H7 (cell line): ENCODE results near the gene OVCA2. TPM values are rescaled to one million over a fixed set of nuclear protein-coding genes. Genes with fewer than 3 reads are reported as not detected.
A peak's percentile ranks its signal among the peaks of the same experiment; 100 is the strongest.

ENCODE experiments used
- DNase-seq: peaks from one replicate; pipeline ENCODE4 v3.0.0; 2012
- H3K27me3 ChIP-seq: 2 replicates; pipeline ENCODE4 v1.6.0; 2011; ENCODE audit warnings: mild to moderate bottlenecking, low read length; ENCODE audit not compliant: control insufficient read depth, insufficient read depth
- H3K36me3 ChIP-seq: replicated peaks from 2 replicates; pipeline ENCODE4 v1.5.1; 2011; ENCODE audit warnings: low read length; ENCODE audit not compliant: control insufficient read depth, insufficient read depth
- H3K4me3 ChIP-seq: 2 replicates; pipeline ENCODE4 v1.5.1; 2011; ENCODE audit warnings: low read depth, mild to moderate bottlenecking, control low read depth, low read length, moderate library complexity; ENCODE audit not compliant: insufficient read depth
- total RNA-seq: library from RNA; depleted of rRNA; stranded (reverse); fragments of >200 nt; shearing (Covaris generic); gene quantifications from 2 replicates; pipeline ENCODE4 v1.2.3, GENCODE V29; 2014

OVCA2 gene
- total RNA-seq, 1 experiment from 2014 or later: 25.1 TPM

DNA sequence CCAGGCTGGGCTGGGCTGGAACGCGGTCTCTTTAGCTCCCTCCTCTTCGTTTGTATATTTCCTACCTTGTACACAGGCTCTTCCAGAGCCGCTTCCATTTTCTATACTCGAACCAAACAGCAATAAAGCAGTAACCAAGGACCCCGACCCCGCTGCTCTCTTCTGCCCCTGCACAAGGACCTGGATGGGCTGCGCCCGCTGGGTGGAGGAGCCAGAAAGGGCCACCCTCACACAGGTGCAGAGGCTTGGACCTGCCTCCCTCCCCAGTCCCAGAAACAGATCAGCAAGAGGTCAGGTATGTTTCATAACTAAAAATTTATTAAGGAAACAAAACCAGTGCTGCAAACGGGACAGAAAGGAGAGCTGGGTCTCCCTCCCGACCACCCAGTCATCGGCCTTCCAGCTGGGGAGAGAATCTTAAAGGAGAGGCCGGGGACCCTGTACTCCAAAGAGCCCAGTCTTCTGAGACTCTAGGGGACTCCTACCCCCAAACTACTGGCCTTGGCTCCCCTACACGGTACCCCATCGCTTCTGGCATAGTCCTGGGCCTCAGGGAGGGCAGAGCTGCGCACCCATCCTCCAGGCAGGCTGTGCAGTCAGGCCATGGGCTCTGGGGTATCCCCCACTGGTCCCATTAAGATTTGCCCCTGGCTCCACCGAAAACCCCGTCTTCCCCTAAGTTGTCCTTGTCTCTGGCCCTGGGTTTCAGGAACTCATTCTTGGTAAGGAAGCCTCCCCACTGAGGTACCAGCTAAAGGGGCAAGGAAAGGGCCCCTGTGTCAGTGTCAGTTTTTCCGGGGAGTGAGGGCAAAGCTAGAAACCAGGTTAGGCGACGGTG lies 17.9 kb downstream of the OVCA2 start:
- Histone ChIP-seq H3K36me3 (no peaks in the 10 kb centered on the region; the same call in none of the 2 replicates), H3K27me3 (peaks cover 43% of the 10 kb centered on the region), H3K4me3 (no peak overlapping the region)
- peak; percentile 54 for DNase-seq

- no peak overlapping the region for H3K4me3 ChIP-seq
- no peak for DNase-seq
- H3K36me3 ChIP-seq: peaks cover 1% of the 10 kb centered on the region
- H3K27me3 ChIP-seq: peaks cover 38% of the 10 kb centered on the region
Measured at GRCh38 chr17:2060385-2060658, 18.5 kb downstream of the OVCA2 start.

DNA sequence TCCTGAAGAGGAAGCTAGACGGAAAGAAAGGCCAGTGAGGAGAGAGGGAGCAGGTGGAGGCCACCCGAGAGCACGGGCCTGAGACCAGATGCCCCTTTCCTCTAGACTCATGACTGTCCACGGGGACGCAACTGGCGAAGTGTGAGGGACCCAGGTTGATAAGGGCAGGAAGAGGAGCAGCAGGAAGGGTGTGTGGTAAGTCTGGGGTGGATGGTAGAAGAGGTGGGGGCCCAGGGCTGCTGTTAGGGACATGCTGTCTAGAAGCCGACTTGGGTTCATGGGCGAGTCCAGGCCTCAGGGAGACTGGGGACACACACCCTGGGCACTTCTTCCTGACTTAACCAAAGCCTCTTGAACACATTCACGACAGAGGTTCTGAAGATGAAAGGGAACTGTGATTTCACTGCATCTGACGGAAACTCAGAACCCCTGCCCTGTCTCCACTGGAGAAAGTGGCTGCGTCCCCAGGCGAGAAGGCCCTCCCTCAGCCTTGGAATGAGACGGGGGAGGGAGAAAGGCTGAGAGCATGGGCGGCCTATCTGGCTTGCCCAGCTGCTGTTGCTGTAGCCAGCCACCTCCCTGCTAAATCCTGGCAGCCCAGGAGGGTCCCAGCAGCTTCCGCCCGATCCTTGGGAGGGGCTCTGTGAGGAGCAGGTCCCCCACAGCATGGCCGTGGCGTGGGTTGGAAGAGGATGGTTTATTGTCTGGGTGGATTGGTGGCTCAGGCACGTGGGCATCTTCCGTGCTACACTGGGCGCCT lies 19.0 kb downstream of the OVCA2 start:
- DNase-seq: no peak
- Histone ChIP-seq H3K4me3 (no peak overlapping the region), H3K36me3 (peaks cover 1% of the 10 kb centered on the region), H3K27me3 (peaks cover 34% of the 10 kb centered on the region)

DNA sequence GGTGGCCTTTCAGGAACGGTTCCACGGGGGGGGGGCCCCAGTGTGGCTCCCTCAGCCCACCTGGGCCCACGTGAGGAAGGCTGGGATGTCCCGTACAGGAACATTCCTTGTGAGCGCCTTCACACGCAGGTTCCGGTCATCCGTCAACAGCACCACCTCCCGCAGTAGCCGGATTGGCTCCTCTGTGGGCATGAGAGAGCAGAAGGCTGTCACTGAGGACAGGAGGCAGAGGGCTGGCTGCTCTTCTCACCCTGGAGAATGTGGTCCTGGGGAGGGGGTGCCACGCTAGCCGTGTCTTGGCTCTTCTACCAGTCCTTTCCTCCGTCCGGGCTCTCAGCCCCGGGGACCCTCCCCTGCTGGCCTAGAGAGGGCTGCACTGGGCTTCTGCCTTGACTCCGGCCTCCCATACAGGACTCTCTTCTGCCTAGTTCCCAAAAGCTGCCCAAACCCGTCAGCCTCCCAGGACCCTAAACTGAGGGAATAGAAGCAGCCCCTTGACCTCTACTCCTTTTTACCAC lies 19.7 kb downstream of the OVCA2 start:
- peaks cover 28% of the 10 kb centered on the region for H3K27me3 ChIP-seq
- H3K36me3 ChIP-seq: peaks cover 1% of the 10 kb centered on the region
- H3K4me3 ChIP-seq: no peak overlapping the region
- no peak for DNase-seq

DNA sequence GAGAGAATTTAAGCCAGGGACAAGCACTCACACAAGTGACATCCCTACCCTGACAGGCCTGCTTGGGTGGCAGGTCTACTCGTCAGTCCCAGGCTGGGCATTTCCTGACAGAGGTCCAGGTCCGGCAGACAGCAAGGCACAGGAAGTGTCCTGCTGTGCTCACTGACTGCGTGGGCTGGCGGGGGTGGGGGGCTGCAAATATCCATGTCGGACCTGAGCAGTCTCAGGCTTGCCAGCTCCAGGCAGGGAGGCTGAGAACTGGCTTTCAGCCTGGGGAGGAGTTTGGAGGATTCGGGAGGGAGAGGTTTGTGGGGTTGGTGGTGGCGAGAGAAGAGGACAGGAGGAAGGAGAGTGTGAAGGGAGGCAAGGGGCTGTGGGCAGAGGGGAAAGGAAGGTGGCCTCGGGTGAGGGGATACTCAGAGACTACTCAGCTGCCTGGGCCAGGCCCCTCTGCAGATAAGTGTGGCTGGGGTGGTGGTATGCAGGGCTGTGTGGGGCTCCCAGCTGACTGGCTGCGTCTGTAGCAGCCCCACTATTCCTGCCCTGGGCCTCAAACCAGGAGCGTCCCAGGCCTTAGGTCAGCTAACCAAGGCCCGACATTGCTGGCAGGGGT lies 20.9 kb downstream of the OVCA2 start:
- H3K4me3 ChIP-seq: no peak overlapping the region
- peak; percentile 66 for DNase-seq
- peaks cover 18% of the 10 kb centered on the region for H3K27me3 ChIP-seq
- H3K36me3 ChIP-seq: peaks cover 5% of the 10 kb centered on the region

DNA sequence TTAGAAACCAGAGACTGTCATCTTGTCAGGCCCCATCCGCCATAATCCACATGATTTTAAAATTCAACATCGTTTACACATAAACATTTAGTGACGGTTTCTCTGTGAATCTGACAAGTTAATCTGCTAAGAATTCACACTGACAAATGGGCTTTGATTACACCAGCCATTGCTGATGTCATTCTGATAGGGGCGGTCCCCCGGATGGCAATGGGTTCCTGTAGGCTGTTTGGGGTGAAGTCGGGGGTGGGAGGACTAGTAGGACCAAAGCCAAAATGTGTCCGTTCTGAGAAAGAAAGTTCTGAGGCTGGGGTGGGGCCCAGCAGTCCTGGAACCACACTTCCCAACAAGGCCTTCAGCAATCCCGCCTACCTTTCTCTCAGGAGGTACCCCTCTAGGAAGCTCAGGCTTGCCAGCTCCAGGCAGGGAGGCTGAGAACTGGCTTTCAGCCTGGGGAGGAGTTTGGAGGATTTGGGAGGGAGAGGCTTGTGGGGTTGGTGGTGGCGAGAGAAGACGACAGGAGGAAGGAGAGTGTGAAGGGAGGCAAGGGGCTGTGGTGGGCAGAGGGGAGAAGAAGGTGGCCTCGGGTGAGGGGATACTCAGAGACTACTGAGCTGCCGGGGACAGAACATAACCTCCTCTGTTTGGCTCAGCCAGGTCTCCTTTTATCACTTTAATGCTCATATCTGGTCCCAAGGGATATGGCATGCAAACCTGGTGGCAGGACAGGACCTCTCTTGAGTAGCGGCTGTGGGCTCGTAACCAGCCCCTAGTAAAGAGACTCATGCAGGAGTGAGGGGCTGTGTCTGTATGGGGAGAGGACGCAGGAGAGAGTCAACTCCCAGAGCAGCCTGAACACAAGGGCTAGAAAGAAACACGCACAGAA lies 21.7 kb downstream of the OVCA2 start:
- Histone ChIP-seq H3K36me3 (peaks cover 5% of the 10 kb centered on the region), H3K4me3 (no peak overlapping the region), H3K27me3 (peaks cover 9% of the 10 kb centered on the region)
- no peak for DNase-seq

DNA sequence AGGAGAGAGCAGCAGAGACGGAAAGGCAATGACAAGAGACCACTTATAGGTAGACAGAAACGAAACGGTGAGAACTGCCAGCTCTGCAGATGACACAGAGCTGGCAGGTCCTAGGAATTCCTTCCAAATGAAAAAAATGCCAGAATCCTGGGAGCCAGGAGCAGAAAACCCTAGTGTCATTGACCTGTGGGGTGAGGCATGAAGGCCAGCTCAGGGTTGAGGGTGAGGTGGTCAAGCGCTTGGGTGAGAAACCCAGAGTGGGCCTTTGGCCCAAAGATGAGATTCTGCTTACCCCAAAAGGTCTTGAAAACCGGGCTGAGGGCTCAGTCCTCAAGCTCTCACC lies 22.3 kb downstream of the OVCA2 start:
- Histone ChIP-seq H3K27me3 (peaks cover 8% of the 10 kb centered on the region), H3K36me3 (peaks cover 5% of the 10 kb centered on the region)

DNA sequence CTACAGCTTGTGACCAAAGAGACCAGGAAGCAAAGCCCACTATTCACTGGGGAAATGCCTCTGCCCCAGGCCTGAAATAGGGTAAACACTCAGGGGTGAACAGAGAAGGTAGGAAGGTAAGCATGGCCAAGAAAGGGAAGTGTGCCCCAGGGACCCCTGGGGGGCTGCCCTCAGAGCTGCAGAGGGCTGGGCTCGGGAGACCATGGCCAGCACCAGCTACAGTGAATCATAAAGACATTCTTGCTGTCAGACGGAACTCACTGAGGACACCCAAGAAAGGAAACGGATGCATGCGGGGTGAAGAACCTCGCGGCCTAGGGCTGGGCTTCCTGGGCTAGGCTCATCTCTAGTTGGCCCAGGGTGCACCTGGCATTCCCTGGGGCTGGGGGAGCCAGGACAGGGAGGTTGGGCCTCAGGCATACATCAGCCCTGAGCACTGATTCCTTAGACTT lies 22.7 kb downstream of the OVCA2 start:
- Histone ChIP-seq H3K27me3 (peaks cover 5% of the 10 kb centered on the region), H3K4me3 (no peak overlapping the region), H3K36me3 (peaks cover 5% of the 10 kb centered on the region)
- no peak for DNase-seq

More for the DNA sequence above, 22.3 kb downstream of the OVCA2 start:
- no peak overlapping the region for H3K4me3 ChIP-seq
- no peak for DNase-seq

- DNase-seq: peak; percentile 95
- H3K27me3 ChIP-seq: no peaks in the 10 kb centered on the region; the same call in none of the 2 replicates
- no peak overlapping the region for H3K4me3 ChIP-seq
- peaks cover 5% of the 10 kb centered on the region for H3K36me3 ChIP-seq
Measured at GRCh38 chr17:2064980-2065785, 23.4 kb downstream of the OVCA2 start.

DNA sequence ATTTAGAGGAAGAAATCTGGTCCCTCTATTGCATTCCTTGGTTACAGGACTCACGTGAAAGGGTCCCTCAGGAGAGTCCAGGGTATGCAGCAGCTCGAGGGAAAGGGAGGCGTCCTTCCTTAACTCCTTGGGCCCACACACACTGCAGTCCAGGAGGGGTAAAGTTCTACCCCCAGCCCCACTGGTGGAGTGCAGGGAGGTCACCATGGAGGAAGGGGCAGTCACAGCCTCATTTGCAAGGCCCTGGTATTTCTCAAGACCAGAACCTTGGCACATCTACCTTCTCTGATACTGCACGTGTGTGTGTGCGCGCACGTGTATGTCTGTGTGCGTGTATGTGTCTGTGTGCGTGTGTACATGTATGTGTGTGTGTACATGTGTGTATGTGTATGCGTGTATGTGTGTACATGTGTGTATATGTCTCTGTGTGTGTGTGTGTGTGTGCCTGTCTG lies 24.2 kb downstream of the OVCA2 start:
- DNase-seq: no peak
- Histone ChIP-seq H3K4me3 (no peak overlapping the region), H3K36me3 (peaks cover 5% of the 10 kb centered on the region), H3K27me3 (no peaks in the 10 kb centered on the region)

DNA sequence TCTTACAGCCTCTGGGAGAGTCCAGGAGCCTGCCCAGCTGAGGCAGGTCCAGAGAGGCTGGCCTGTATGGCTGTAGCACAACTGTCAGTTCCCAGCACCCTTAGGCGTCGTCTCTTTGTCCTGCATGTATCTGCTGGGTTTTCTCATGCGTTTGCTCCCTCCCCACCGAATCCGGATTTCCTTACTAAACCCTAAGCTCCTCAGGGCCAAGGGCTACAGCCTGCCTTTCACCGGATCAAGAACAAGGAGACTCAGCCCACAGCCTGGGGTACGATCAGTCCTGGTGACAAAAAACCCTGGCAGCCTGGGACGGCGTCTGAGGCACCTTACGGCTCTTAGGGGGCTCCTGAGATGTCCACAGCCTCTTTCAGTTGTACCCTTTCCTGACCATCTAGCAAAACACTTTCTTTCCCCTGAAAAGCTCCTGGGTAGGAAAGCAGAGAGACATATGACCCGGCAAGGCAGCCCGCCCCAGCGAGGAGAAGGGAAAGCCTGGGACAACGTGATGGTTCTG lies 25.3 kb downstream of the OVCA2 start:
- peaks cover 5% of the 10 kb centered on the region for H3K36me3 ChIP-seq
- H3K4me3 ChIP-seq: no peak overlapping the region
- no peaks in the 10 kb centered on the region for H3K27me3 ChIP-seq
- no peak for DNase-seq

DNA sequence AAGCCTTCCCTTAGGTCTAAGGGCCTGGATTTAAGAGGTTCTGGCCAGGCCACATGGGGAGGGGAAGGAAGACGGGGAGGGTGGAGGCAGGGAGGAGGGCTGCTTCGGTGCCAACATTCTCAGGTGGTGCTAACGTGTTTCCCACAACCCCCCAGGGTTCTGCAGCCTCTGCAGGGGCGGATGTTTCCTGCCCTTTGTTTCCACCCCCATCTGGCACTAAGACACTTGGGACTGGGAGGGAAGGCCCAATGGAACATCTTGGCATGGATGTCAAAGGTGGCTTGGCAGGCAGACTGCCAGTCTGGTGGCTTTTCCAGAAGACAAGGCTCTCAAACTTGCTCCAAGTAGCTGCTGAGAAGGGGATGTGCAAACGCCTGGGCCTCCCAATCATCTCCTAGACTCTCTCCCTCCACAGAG lies 25.8 kb downstream of the OVCA2 start:
- peaks cover 7% of the 10 kb centered on the region for H3K36me3 ChIP-seq
- no peak for DNase-seq
- H3K27me3 ChIP-seq: no peaks in the 10 kb centered on the region
- H3K4me3 ChIP-seq: no peak overlapping the region

- Histone ChIP-seq H3K36me3 (peaks cover 7% of the 10 kb centered on the region), H3K27me3 (no peaks in the 10 kb centered on the region), H3K4me3 (no peak overlapping the region)
- no peak for DNase-seq
Measured at GRCh38 chr17:2068031-2068518, 26.3 kb downstream of the OVCA2 start.
